Omental fat pad (tissue), 4 donors: ENCODE results near the gene SLC39A1. TPM values are rescaled to one million over a fixed set of nuclear protein-coding genes. Genes with fewer than 3 reads are reported as not detected.
"Not testable (repeated sequence)": the region's sequence is repeated elsewhere in the genome, so short reads cannot be mapped to it uniquely, and the experiment has no call there.

Source experiments
- ATAC-seq: fragments of 150-250 bp; one replicate; pipeline ENCODE4 v1.9.1; 2016; ENCODE audit warnings: mild to moderate bottlenecking, moderate library complexity; ENCODE audit not compliant: low FRiP score
- DNase-seq: peaks from one replicate; pipeline ENCODE4 v3.0.0-alpha.2; 2019; ENCODE audit warnings: low spot score
- small RNA-seq: library from RNA; depleted of rRNA; stranded (forward); fragments of <200 nt; gene quantifications from one replicate; pipeline ENCODE3, GENCODE V24; 2016
- total RNA-seq, 4 donors: library from RNA; depleted of rRNA; stranded (reverse); fragments of >200 nt; gene quantifications; one replicate each; pipeline ENCODE4 v1.1.0, GENCODE V29; 2016
- TF ChIP-seq, protein P1 (sequence below), 3 donors: fragments of 450-650 bp; IDR thresholded peaks; one replicate each; pipeline ENCODE4 v1.5.1; 2016 to 2017; ENCODE audit warnings: antibody characterized with exemption in 3 of 3, mild to moderate bottlenecking in 3 of 3, moderate library complexity in 2 of 3

The SLC39A1 gene
- total RNA-seq, 4 donors from 2014 or later = 80.5 to 125 (median 116) TPM

DNA sequence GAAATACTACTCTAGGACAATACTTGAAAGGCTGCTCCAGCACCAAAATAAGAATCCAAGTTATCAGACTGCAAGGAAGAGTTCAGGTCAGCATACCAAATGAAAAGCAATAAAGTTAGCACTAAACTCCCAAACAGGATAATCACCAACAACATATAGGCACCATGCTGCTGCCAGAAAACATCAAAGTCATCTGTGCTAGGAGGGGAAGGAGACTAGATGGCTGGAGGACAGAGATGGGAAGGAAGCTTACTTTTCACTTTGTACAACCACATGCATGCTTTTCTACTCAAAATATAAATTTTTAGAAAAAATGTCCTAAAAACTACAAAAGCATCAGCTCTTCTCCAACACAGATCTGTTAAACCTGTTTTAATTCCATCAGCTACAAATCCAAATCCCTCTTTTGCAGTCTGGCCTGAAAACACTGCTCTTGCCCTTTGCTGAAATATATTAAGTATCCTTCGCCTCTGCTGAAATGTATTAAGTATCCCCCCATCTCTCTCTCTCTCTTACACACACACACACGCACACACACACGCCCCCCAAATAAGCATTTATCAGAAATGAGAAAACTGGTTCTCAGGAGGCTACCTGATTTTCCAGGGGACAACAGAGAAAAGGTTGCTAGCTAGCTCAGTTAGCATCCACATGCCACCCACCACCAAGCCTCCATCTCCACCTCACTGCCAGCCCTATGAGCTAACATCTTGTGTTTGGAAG lies 42.1 kb downstream of the SLC39A1 start:
- no peak for ATAC-seq
- TF ChIP-seq, protein P1, sequence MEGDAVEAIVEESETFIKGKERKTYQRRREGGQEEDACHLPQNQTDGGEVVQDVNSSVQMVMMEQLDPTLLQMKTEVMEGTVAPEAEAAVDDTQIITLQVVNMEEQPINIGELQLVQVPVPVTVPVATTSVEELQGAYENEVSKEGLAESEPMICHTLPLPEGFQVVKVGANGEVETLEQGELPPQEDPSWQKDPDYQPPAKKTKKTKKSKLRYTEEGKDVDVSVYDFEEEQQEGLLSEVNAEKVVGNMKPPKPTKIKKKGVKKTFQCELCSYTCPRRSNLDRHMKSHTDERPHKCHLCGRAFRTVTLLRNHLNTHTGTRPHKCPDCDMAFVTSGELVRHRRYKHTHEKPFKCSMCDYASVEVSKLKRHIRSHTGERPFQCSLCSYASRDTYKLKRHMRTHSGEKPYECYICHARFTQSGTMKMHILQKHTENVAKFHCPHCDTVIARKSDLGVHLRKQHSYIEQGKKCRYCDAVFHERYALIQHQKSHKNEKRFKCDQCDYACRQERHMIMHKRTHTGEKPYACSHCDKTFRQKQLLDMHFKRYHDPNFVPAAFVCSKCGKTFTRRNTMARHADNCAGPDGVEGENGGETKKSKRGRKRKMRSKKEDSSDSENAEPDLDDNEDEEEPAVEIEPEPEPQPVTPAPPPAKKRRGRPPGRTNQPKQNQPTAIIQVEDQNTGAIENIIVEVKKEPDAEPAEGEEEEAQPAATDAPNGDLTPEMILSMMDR (IDR thresholded peaks at IDR 0.05) = no peak
- DNase-seq = no peak

DNA sequence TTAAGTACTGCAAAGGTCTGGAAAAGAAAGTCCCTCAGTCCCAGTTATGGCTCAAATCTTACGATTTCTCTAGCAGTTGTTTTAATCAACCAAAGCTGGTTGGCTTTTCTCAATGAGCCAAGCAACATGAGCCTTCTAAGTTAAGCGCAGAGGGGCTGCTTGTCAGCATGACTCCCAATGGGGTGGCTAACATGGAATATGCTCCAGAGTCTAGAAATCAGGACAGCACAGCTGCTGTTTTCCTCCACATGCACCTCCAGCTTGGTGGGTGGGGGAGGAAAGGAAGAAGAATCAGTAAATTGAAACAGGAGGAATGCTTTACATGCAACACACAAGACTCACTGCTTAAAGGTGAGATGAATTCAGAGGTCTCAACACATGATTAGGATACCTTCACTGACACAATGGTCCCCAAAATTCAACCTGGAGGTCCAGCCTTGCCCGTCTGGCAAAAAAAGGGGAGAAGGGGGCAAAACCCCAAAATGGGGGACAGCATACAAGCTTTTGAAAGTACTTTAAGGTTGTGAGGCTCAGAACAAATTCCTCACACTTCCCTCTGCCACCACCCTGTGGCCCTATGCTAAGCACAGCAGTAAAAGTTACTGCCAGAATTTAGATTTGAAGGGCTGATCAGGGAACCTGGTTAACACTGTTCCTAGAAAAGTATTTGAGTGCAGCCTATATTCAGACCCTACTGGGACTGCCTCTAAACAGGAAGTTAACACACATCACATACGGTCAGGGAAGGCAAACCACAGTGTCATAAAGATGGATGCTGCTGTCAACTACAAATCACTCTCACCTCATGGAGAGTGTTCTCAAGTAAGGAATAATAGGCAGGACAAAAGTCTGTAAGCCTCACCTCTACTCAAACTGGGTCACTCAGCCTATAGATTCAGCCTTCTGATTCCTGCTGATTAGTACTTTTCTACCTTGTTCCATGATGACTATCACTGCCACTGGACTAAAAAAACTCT lies 43.2 kb downstream of the SLC39A1 start:
- DNase-seq = no peak
- ATAC-seq = no peak
- TF ChIP-seq, protein P1 (IDR thresholded peaks at IDR 0.05) = no peak

GRCh38 chr1:153916297-153916696 lies 47.0 kb downstream of the SLC39A1 start:
- TF ChIP-seq, protein P1 (IDR thresholded peaks at IDR 0.05) = no peak
- no peak for ATAC-seq
- DNase-seq = no peak

DNA sequence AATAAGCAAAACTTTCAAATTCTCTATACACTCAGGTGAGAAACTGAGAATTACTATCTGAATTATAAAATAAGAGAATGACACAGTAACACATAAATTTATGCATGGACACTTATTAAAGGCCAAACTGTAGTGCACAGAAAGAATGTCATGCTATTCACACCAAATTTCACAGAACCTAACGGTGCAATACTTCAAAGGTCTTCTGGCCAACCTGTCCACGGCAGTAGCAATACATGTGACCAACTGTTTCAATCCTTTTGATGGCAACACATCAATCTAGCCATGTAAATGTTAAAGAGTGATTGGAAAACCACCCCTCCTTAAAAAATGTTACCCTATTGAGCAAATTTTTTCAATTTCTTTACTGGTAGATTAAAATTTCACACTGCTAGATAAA lies 51.0 kb downstream of the SLC39A1 start:
- TF ChIP-seq, protein P1 (IDR thresholded peaks at IDR 0.05) = no peak
- ATAC-seq (no peak), DNase-seq (no peak)

DNA sequence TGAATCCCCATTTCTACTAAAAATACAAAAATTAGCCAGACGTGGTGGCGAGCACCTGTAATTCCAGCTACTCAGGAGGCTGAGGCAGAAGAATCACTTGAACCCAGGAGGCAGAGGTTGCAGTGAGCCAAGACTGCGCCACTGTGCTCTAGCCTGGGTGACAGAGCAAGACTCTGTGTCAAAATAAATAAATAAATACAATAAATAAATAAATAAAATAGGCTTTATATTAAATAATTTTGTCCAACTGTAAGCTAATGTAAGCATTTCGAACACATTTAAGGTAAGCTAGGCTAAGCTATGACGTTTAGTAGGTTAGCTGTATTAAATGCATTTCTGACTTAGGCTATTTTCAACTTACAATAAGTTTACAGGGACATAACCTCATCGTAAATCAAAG lies 52.8 kb downstream of the SLC39A1 start:
- DNase-seq, ATAC-seq: not testable (repeated sequence)

Small RNA genes within 50 kb of the gene (small RNA-seq; reads per million reads assigned to genes)
- not detected for gene MIR6737

Other genes with a start within 250 kb of the SLC39A1 start
- 10 to 100 TPM; 28.6 to 65.3 (median 34.8) TPM for gene INTS3, start 235.5 kb downstream of the SLC39A1 start, total RNA-seq
- gene SLC27A3, start 188.1 kb downstream of the SLC39A1 start, total RNA-seq = 10 to 100 TPM; 29.4 to 65.4 (median 40.5) TPM
- gene GATAD2B, start 40.6 kb downstream of the SLC39A1 start, total RNA-seq = 10 to 100 TPM; 14.3 to 26.2 (median 17.8) TPM
- gene DENND4B, start 16.8 kb downstream of the SLC39A1 start, total RNA-seq = 10 to 100 TPM; 21.8 to 75.0 (median 50.3) TPM
- gene CRTC2, start 4.9 kb downstream of the SLC39A1 start, total RNA-seq = 10 to 100 TPM; 11.9 to 17.7 (median 16.3) TPM
- gene CREB3L4, start 4.4 kb upstream of the SLC39A1 start, total RNA-seq = 10 to 100 TPM in 1 of 4 donors, 1 to 10 TPM in 3; 6.1 to 19.1 (median 8.5) TPM
- 100 to 1,000 TPM; 190 to 258 (median 208) TPM for gene JTB, start 14.1 kb upstream of the SLC39A1 start, total RNA-seq
- 10 to 100 TPM; 62.7 to 87.5 (median 78.3) TPM for gene RAB13, start 22.8 kb upstream of the SLC39A1 start, total RNA-seq
- 1,000 to 10,000 TPM; 1,559 to 2,240 (median 2,115) TPM for gene RPS27, start 27.2 kb upstream of the SLC39A1 start, total RNA-seq
- under 1 TPM in 3 of 4 donors, not detected in 1; 0.06 to 0.12 (median 0.09) TPM for gene NUP210L, start 191.5 kb upstream of the SLC39A1 start, total RNA-seq
- gene TPM3, start 228.6 kb upstream of the SLC39A1 start, total RNA-seq = 100 to 1,000 TPM; 285 to 611 (median 352) TPM
- gene CFAP141, start 242.8 kb upstream of the SLC39A1 start, total RNA-seq = not detected